Ramos (cell line): ENCODE results near the gene ATF3.

Source experiments
- in situ Hi-C: fragments of 300-500 bp; cut with MboI; formaldehyde crosslinking; loops from one replicate; pipeline ENCODE4 v1.14.3; 2022; ENCODE audit warnings: low sequenced_read_pairs; ENCODE audit not compliant: unreplicated experiment

The ATF3 gene

GRCh38 chr1:212608392-212608958, at the start of gene ATF3:
Gene ATF3, plus strand, starts transcription at chr1:212608761. Its CDS starts 6,261 bp downstream, at chr1:212615022.
- in situ Hi-C loops = no loop called here

- in situ Hi-C loops = no loop called here
Observed at GRCh38 chr1:212559929-212560328, 48.6 kb upstream of the ATF3 start.

GRCh38 chr1:212560933-212561460, 47.6 kb upstream of the ATF3 start:
- in situ Hi-C loops = no loop called here

- in situ Hi-C loops = no loop called here
Observed at GRCh38 chr1:212561501-212561931, 47.0 kb upstream of the ATF3 start.

- in situ Hi-C loops = no loop called here
Observed at GRCh38 chr1:212562771-212563170, 45.8 kb upstream of the ATF3 start.

GRCh38 chr1:212565079-212565478, 43.5 kb upstream of the ATF3 start:
- in situ Hi-C loops = no loop called here

GRCh38 chr1:212565571-212566305, 42.8 kb upstream of the ATF3 start:
- in situ Hi-C loops = no loop called here

GRCh38 chr1:212566522-212567479, 41.8 kb upstream of the ATF3 start:
- in situ Hi-C loops = no loop called here

GRCh38 chr1:212567638-212568037, 40.9 kb upstream of the ATF3 start:
- in situ Hi-C loops = no loop called here

- in situ Hi-C loops = no loop called here
Observed at GRCh38 chr1:212568978-212569537, 39.5 kb upstream of the ATF3 start.

- in situ Hi-C loops = no loop called here
Observed at GRCh38 chr1:212574732-212575131, 33.8 kb upstream of the ATF3 start.

- in situ Hi-C loops = no loop called here
Observed at GRCh38 chr1:212575333-212575732, 33.2 kb upstream of the ATF3 start.

GRCh38 chr1:212578041-212578440, 30.5 kb upstream of the ATF3 start:
- in situ Hi-C loops = no loop called here

- in situ Hi-C loops = no loop called here
Observed at GRCh38 chr1:212581034-212581433, 27.5 kb upstream of the ATF3 start.

- in situ Hi-C loops = no loop called here
Observed at GRCh38 chr1:212582291-212582690, 26.3 kb upstream of the ATF3 start.

GRCh38 chr1:212582808-212583615, 25.5 kb upstream of the ATF3 start:
- in situ Hi-C loops = no loop called here

- in situ Hi-C loops = no loop called here
Observed at GRCh38 chr1:212583643-212584042, 24.9 kb upstream of the ATF3 start.

- in situ Hi-C loops = no loop called here
Observed at GRCh38 chr1:212584092-212584886, 24.3 kb upstream of the ATF3 start.

- in situ Hi-C loops = no loop called here
Observed at GRCh38 chr1:212585210-212585609, 23.4 kb upstream of the ATF3 start.
